OCI-LY1 (cell line): ENCODE measurements around the gene DONSON.

Experiments
- H2AFZ ChIP-seq: fragments of 200-600 bp; sonication (generic), shearing (Covaris generic); 2 replicates; pipeline ENCODE4 v1.6.0; 2014; ENCODE audit warnings: antibody characterized with exemption, mild to moderate bottlenecking, low read length
- H3F3A ChIP-seq: fragments of 200-600 bp; sonication (generic), shearing (Covaris generic); 2 replicates; pipeline ENCODE4 v1.6.0; 2014; ENCODE audit warnings: mild to moderate bottlenecking, antibody characterized with exemption, low read length, moderate library complexity; ENCODE audit not compliant: insufficient read depth
- H3K27ac ChIP-seq: fragments of 200-600 bp; sonication (generic); 2 replicates; pipeline ENCODE4 v1.5.1; 2014; ENCODE audit warnings: low read length, mixed run types, mild to moderate bottlenecking, low read depth; ENCODE audit not compliant: poor library complexity, severe bottlenecking
- H3K27me3 ChIP-seq: fragments of 200-600 bp; sonication (generic); 2 replicates; pipeline ENCODE4 v1.6.0; 2014; ENCODE audit warnings: antibody characterized with exemption, mild to moderate bottlenecking, low read length, moderate library complexity; ENCODE audit not compliant: insufficient read depth
- H3K36me3 ChIP-seq: fragments of 200-600 bp; sonication (generic); 2 replicates; pipeline ENCODE4 v1.6.1; 2014; ENCODE audit warnings: mild to moderate bottlenecking, antibody characterized with exemption, low read length, moderate library complexity, mixed read lengths; ENCODE audit not compliant: insufficient read depth
- H3K4me1 ChIP-seq: fragments of 200-600 bp; sonication (generic); 2 replicates; pipeline ENCODE4 v1.5.1; 2014; ENCODE audit warnings: mild to moderate bottlenecking, low read length, moderate library complexity; ENCODE audit not compliant: insufficient read depth, severe bottlenecking
- H3K4me2 ChIP-seq: fragments of 200-600 bp; sonication (generic), shearing (Covaris generic); 2 replicates; pipeline ENCODE4 v1.6.1; 2014; ENCODE audit warnings: low read length
- H3K4me3 ChIP-seq: fragments of 200-600 bp; sonication (generic); 2 replicates; pipeline ENCODE4 v1.5.1; 2014; ENCODE audit warnings: low read length, low read depth, mild to moderate bottlenecking, mixed read lengths; ENCODE audit not compliant: poor library complexity, severe bottlenecking
- H3K79me2 ChIP-seq: fragments of 200-600 bp; shearing (Covaris generic); 2 replicates; pipeline ENCODE4 v1.6.1; 2016; ENCODE audit warnings: mixed run types, low read length, mixed read lengths; ENCODE audit not compliant: insufficient read depth
- H3K9ac ChIP-seq: fragments of 200-600 bp; sonication (generic), shearing (Covaris generic); 2 replicates; pipeline ENCODE4 v1.6.1; 2014; ENCODE audit warnings: mild to moderate bottlenecking, low read length, mixed read lengths
- H3K9me2 ChIP-seq: fragments of 200-600 bp; sonication (generic), shearing (Covaris generic); 2 replicates; pipeline ENCODE4 v1.6.1; 2014; ENCODE audit warnings: low read depth, mild to moderate bottlenecking, low read length, mixed read lengths
- H3K9me3 ChIP-seq: fragments of 200-600 bp; shearing (Covaris generic); 2 replicates; pipeline ENCODE4 v1.6.1; 2014; ENCODE audit warnings: low read length, mixed read lengths
- H4K20me1 ChIP-seq: fragments of 200-600 bp; sonication (generic), shearing (Covaris generic); 2 replicates; pipeline ENCODE4 v1.6.0; 2016; ENCODE audit warnings: mild to moderate bottlenecking, low read length; ENCODE audit not compliant: insufficient read depth
- EZH2 ChIP-seq: fragments of 200-600 bp; sonication (generic), shearing (Covaris generic); IDR thresholded peaks from 2 replicates; pipeline ENCODE4 v1.8.0; 2017; ENCODE audit warnings: borderline replicate concordance, mixed run types, mild to moderate bottlenecking, antibody characterized with exemption, low read length, moderate library complexity, mixed read lengths
- TF ChIP-seq, protein P1 (sequence below): fragments of 200-600 bp; sonication (generic), shearing (Covaris generic); IDR thresholded peaks from 2 replicates; pipeline ENCODE4 v1.5.1; 2017; ENCODE audit warnings: mild to moderate bottlenecking, antibody characterized with exemption, low read length, moderate library complexity, mixed read lengths

DONSON gene

GRCh38 chr21:33541105-33541711 lies 47.3 kb downstream of the DONSON start:
- H3K9me3 ChIP-seq: no peaks in the 10 kb centered on the region
- H3K9me2 ChIP-seq: no peaks in the 10 kb centered on the region
- H3K27ac ChIP-seq: peak overlapping the region; percentile 96
- H3K4me2 ChIP-seq: peak overlapping the region; percentile 81
- H3K4me3 ChIP-seq: peak overlapping the region; percentile 84
- no peaks in the 10 kb centered on the region; the same call in 1 of the 2 replicates for H4K20me1 ChIP-seq
- TF ChIP-seq, protein P1, sequence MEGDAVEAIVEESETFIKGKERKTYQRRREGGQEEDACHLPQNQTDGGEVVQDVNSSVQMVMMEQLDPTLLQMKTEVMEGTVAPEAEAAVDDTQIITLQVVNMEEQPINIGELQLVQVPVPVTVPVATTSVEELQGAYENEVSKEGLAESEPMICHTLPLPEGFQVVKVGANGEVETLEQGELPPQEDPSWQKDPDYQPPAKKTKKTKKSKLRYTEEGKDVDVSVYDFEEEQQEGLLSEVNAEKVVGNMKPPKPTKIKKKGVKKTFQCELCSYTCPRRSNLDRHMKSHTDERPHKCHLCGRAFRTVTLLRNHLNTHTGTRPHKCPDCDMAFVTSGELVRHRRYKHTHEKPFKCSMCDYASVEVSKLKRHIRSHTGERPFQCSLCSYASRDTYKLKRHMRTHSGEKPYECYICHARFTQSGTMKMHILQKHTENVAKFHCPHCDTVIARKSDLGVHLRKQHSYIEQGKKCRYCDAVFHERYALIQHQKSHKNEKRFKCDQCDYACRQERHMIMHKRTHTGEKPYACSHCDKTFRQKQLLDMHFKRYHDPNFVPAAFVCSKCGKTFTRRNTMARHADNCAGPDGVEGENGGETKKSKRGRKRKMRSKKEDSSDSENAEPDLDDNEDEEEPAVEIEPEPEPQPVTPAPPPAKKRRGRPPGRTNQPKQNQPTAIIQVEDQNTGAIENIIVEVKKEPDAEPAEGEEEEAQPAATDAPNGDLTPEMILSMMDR: no peak
- no peak for TF ChIP-seq EZH2
- no peaks in the 10 kb centered on the region for H3K27me3 ChIP-seq
- H3K79me2 ChIP-seq: peaks cover 56% of the 10 kb centered on the region
- H3K36me3 ChIP-seq: peaks cover 45% of the 10 kb centered on the region
- H3K4me1 ChIP-seq: peaks cover 39% of the 10 kb centered on the region
- no peak overlapping the region for H2AFZ ChIP-seq
- H3F3A ChIP-seq: no peaks in the 10 kb centered on the region
- peak overlapping the region; percentile 97 for H3K9ac ChIP-seq

- TF ChIP-seq EZH2: no peak
- TF ChIP-seq, protein P1: no peak
- no peaks in the 10 kb centered on the region; the same call in 1 of the 2 replicates for H4K20me1 ChIP-seq
- H3F3A ChIP-seq: no peaks in the 10 kb centered on the region
- H3K4me3 ChIP-seq: peak overlapping the region; percentile 84
- H3K9me2 ChIP-seq: no peaks in the 10 kb centered on the region
- peak overlapping the region; percentile 97 for H3K9ac ChIP-seq
- H3K36me3 ChIP-seq: peaks cover 46% of the 10 kb centered on the region
- H2AFZ ChIP-seq: no peak overlapping the region
- H3K4me1 ChIP-seq: peaks cover 36% of the 10 kb centered on the region
- no peaks in the 10 kb centered on the region for H3K27me3 ChIP-seq
- peak overlapping the region; percentile 81 for H3K4me2 ChIP-seq
- peaks cover 51% of the 10 kb centered on the region for H3K79me2 ChIP-seq
- H3K27ac ChIP-seq: peak overlapping the region; percentile 96
- H3K9me3 ChIP-seq: no peaks in the 10 kb centered on the region
These were observed 47.8 kb downstream of the DONSON start for GRCh38 chr21:33540711-33541104.

DNA sequence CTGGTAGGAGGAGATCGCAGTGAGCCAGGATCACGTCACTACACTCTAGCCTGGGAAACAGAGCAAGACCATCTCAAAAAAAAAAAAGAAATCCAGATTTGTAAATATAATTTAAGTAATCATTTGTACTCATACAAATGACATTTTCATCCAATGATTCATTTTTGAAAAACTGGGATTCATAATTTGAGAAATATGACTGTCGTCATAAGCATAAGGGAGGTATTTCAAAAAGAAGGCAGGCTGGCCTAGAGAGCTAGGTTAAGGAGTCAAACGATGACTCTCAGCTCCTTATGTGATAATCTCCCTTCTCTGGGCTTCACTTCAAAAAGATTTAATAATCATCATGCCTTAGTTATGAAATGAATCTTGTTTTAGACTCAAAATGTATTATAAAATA lies 48.9 kb downstream of the DONSON start:
- H4K20me1 ChIP-seq: no peaks in the 10 kb centered on the region
- no peak for TF ChIP-seq EZH2
- TF ChIP-seq, protein P1: no peak
- no peak overlapping the region for H3K4me3 ChIP-seq
- no peaks in the 10 kb centered on the region for H3K27me3 ChIP-seq
- H3K9me2 ChIP-seq: no peaks in the 10 kb centered on the region
- H3K4me1 ChIP-seq: peaks cover 25% of the 10 kb centered on the region
- H3K27ac ChIP-seq: no peak overlapping the region
- no peaks in the 10 kb centered on the region for H3F3A ChIP-seq
- H3K9me3 ChIP-seq: no peaks in the 10 kb centered on the region
- H3K79me2 ChIP-seq: peaks cover 40% of the 10 kb centered on the region
- peaks cover 57% of the 10 kb centered on the region for H3K36me3 ChIP-seq
- no peak overlapping the region for H3K4me2 ChIP-seq
- H3K9ac ChIP-seq: no peak overlapping the region
- H2AFZ ChIP-seq: no peak overlapping the region
